Endothelial cell (in vitro differentiated cells): ENCODE results near the gene PCSK6. TPM values are rescaled to one million over a fixed set of nuclear protein-coding genes. Genes with fewer than 3 reads are reported as not detected.

Source experiments
- DNase-seq: peaks from one replicate; pipeline ENCODE4 v3.0.0; 2021; ENCODE audit warnings: low spot score
- H3K27ac Mint-ChIP-seq: one replicate; pipeline ENCODE4 v1.8.0; 2021; ENCODE audit warnings: mixed read lengths, inconsistent platforms; ENCODE audit not compliant: unreplicated experiment
- H3K27me3 Mint-ChIP-seq: one replicate; pipeline ENCODE4 v1.8.0; 2021; ENCODE audit warnings: mild to moderate bottlenecking, moderate library complexity, mixed read lengths, inconsistent platforms; ENCODE audit not compliant: unreplicated experiment
- H3K36me3 Mint-ChIP-seq: one replicate; pipeline ENCODE4 v1.8.0; 2021; ENCODE audit warnings: mild to moderate bottlenecking, low read depth, mixed read lengths, inconsistent platforms; ENCODE audit not compliant: unreplicated experiment
- H3K4me1 Mint-ChIP-seq: one replicate; pipeline ENCODE4 v1.8.0; 2021; ENCODE audit warnings: mild to moderate bottlenecking, mixed read lengths, inconsistent platforms; ENCODE audit not compliant: unreplicated experiment
- H3K4me3 Mint-ChIP-seq: one replicate; pipeline ENCODE4 v1.8.0; 2021; ENCODE audit warnings: mild to moderate bottlenecking, mixed read lengths, inconsistent platforms; ENCODE audit not compliant: unreplicated experiment
- H3K9me3 Mint-ChIP-seq: one replicate; pipeline ENCODE4 v1.8.0; 2021; ENCODE audit warnings: mixed read lengths, inconsistent platforms; ENCODE audit not compliant: unreplicated experiment
- total RNA-seq: library from RNA; stranded (reverse); fragmentation: NEBNext Ultra II Directional; extraction: Animal tissue kit (Norgen Biotek cat#: 25700); gene quantifications from one replicate; pipeline ENCODE4 v1.2.1, GENCODE V29; 2021; ENCODE audit not compliant: unreplicated experiment
- TF ChIP-seq, protein P1 (sequence below): fragments of 200-600 bp; sonication (generic); IDR thresholded peaks from one replicate; pipeline ENCODE4 v1.5.0; 2021; ENCODE audit warnings: antibody characterized with exemption; ENCODE audit not compliant: unreplicated experiment

The PCSK6 gene
- total RNA-seq, 1 donor from 2014 or later, result 0.13 TPM

GRCh38 chr15:101479851-101480612 is 9.5 kb downstream of the PCSK6 start:
- peaks cover 6% of the 10 kb centered on the region for H3K27me3 Mint-ChIP-seq
- no peaks in the 10 kb centered on the region for H3K36me3 Mint-ChIP-seq
- TF ChIP-seq, protein P1, sequence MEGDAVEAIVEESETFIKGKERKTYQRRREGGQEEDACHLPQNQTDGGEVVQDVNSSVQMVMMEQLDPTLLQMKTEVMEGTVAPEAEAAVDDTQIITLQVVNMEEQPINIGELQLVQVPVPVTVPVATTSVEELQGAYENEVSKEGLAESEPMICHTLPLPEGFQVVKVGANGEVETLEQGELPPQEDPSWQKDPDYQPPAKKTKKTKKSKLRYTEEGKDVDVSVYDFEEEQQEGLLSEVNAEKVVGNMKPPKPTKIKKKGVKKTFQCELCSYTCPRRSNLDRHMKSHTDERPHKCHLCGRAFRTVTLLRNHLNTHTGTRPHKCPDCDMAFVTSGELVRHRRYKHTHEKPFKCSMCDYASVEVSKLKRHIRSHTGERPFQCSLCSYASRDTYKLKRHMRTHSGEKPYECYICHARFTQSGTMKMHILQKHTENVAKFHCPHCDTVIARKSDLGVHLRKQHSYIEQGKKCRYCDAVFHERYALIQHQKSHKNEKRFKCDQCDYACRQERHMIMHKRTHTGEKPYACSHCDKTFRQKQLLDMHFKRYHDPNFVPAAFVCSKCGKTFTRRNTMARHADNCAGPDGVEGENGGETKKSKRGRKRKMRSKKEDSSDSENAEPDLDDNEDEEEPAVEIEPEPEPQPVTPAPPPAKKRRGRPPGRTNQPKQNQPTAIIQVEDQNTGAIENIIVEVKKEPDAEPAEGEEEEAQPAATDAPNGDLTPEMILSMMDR, result no peak
- no peak overlapping the region for H3K4me3 Mint-ChIP-seq
- no peak overlapping the region for H3K27ac Mint-ChIP-seq
- no peak for DNase-seq
- no peaks in the 10 kb centered on the region for H3K9me3 Mint-ChIP-seq
- no peaks in the 10 kb centered on the region for H3K4me1 Mint-ChIP-seq

DNA sequence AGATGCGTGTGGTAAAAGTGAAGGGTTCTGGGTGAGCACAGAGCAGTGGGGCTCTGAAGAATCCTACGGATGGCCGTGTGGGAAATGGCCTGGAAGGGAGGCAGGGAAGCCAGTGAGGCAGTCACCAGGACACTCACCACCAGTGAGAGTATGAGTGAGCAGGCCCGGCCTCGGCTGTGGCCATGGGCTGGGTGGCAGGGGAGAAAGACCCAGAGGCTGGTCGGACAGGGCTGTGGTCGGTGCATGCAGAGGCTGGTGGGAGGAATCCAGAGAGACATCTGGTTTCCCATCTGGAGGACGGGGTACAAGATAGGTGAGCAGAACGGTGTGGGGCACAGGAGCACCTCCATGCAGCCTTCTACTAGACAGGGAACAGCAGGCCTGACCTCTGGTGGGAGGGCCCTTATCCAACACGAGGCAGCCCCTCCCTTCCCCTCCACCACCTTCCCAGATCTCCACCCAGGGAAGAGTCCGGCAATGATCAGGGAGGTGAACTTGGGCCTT is 10.1 kb downstream of the PCSK6 start:
- no peaks in the 10 kb centered on the region for H3K4me1 Mint-ChIP-seq
- H3K27ac Mint-ChIP-seq, result no peak overlapping the region
- no peaks in the 10 kb centered on the region for H3K36me3 Mint-ChIP-seq
- TF ChIP-seq, protein P1, result no peak
- no peak for DNase-seq
- peaks cover 12% of the 10 kb centered on the region for H3K27me3 Mint-ChIP-seq
- no peaks in the 10 kb centered on the region for H3K9me3 Mint-ChIP-seq
- H3K4me3 Mint-ChIP-seq, result no peak overlapping the region

- Mint-ChIP-seq H3K27me3 (peaks cover 11% of the 10 kb centered on the region), H3K4me1 (no peaks in the 10 kb centered on the region), H3K4me3 (no peak overlapping the region), H3K36me3 (no peaks in the 10 kb centered on the region), H3K9me3 (no peaks in the 10 kb centered on the region), H3K27ac (no peak overlapping the region)
- DNase-seq, result no peak
- TF ChIP-seq, protein P1, result no peak
These were observed 10.7 kb downstream of the PCSK6 start for GRCh38 chr15:101478701-101479341.

- H3K4me3 Mint-ChIP-seq, result no peak overlapping the region
- no peak for DNase-seq
- H3K9me3 Mint-ChIP-seq, result no peaks in the 10 kb centered on the region
- H3K36me3 Mint-ChIP-seq, result no peaks in the 10 kb centered on the region
- TF ChIP-seq, protein P1, result no peak
- no peak overlapping the region for H3K27ac Mint-ChIP-seq
- no peaks in the 10 kb centered on the region for H3K4me1 Mint-ChIP-seq
- H3K27me3 Mint-ChIP-seq, result peaks cover 11% of the 10 kb centered on the region
These were observed 11.6 kb downstream of the PCSK6 start for GRCh38 chr15:101477851-101478362.

DNA sequence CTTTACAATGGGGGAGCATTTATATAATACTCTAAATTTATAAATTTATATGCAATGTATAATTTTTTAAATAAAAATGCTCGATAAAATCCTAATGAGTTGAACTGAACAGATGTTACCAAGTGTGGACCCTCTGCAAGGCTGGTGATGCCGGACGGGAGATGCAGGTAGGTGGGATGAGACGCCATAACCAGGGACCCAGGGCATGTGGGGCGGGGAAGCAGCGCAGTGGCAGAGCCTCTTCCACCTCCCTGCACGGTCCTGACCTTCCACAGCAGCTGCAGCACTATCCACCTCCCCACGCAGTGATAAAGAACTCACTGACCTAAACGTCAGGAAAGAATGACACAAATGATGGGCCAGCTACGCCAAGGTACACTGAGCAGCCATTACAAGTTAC is 12.8 kb downstream of the PCSK6 start:
- H3K4me3 Mint-ChIP-seq, result no peak overlapping the region
- no peak overlapping the region for H3K27ac Mint-ChIP-seq
- H3K9me3 Mint-ChIP-seq, result no peaks in the 10 kb centered on the region
- DNase-seq, result no peak
- peaks cover 11% of the 10 kb centered on the region for H3K27me3 Mint-ChIP-seq
- H3K36me3 Mint-ChIP-seq, result no peaks in the 10 kb centered on the region
- no peaks in the 10 kb centered on the region for H3K4me1 Mint-ChIP-seq
- TF ChIP-seq, protein P1, result no peak
